ENCODE results near the gene RRAS2.

DNA sequence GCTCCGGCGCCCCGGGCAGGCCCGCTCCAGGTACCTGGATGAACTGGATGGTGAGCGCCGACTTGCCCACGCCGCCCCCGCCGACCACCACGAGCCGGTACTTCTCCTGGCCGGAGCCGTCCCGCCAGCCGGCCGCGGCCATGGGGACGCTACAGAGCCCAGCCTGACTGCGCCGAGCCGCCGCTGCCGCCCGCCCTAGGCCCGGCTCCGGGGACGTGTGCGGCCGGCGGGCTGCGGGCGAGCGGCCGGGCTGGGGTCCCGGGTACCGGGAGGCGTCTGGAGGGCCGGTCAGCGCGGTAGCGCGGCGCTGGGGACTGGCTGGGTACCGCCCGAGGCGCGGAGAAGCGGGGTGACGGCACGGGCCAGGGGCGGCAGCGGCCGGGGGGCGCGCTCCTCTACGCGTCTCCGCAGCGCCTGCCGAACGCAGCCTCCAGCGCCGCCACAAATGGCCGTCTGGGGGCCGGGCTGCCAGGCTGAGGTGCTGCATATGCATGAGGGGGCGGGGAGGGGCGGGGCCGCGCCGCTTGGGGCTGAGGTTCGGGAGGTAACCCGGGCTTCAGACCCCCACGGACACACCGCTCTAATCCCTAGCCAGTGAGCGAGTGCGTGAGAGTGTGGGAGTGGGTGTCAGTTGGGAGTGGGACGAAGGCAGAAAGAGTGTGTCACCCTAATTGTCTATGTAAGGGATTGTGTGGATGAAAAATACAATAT lies at the start of gene RRAS2:
- TF ChIP-seq, protein P1, sequence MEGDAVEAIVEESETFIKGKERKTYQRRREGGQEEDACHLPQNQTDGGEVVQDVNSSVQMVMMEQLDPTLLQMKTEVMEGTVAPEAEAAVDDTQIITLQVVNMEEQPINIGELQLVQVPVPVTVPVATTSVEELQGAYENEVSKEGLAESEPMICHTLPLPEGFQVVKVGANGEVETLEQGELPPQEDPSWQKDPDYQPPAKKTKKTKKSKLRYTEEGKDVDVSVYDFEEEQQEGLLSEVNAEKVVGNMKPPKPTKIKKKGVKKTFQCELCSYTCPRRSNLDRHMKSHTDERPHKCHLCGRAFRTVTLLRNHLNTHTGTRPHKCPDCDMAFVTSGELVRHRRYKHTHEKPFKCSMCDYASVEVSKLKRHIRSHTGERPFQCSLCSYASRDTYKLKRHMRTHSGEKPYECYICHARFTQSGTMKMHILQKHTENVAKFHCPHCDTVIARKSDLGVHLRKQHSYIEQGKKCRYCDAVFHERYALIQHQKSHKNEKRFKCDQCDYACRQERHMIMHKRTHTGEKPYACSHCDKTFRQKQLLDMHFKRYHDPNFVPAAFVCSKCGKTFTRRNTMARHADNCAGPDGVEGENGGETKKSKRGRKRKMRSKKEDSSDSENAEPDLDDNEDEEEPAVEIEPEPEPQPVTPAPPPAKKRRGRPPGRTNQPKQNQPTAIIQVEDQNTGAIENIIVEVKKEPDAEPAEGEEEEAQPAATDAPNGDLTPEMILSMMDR (IDR thresholded peaks at IDR 0.05; ENCODE audit: low read length), result no peak
- TF ChIP-seq EZH2 (optimal IDR thresholded peaks at IDR 0.05; ENCODE audit: low read depth, low read length), result no peak
